Measurements from ENCODE around the gene DUSP18. TPM values are rescaled to one million over a fixed set of nuclear protein-coding genes. Genes with fewer than 3 reads are reported as not detected.

The DUSP18 gene
- total and polyA plus RNA-seq, 2 experiments from 2014 or later = 7.7 to 7.9 TPM

DNA sequence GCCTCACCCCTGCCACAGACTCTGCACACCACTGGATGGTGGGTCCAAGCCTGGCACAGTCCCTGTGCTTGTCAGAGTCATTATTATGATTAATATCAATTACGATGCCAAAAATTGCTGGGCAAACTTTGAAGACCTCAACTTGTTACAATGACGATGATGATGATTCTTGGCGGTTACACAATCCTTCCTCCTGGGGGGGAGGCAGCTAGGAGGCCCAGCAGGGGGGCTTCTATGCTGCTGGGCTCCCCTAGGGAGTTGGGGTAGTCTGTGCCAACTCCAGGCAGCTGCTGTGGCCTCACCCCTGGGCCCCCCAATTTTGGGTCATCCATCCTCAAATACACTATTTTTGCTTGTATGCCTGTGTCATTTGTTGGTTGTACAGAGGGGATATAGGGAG is 20.1 kb downstream of the DUSP18 start:
- no peaks in the 10 kb centered on the region for H3K9me2 ChIP-seq (replicated peaks; ENCODE audit: insufficient read depth)
- H3K4me3 ChIP-seq = no peak overlapping the region
- no peaks in the 10 kb centered on the region for H3K9me3 ChIP-seq (ENCODE audit: low read depth)
- H3K4me2 ChIP-seq = no peak overlapping the region
- no peak for TF ChIP-seq EZH2 (IDR thresholded peaks at IDR 0.05; ENCODE audit: borderline replicate concordance)
- TF ChIP-seq, protein P1, sequence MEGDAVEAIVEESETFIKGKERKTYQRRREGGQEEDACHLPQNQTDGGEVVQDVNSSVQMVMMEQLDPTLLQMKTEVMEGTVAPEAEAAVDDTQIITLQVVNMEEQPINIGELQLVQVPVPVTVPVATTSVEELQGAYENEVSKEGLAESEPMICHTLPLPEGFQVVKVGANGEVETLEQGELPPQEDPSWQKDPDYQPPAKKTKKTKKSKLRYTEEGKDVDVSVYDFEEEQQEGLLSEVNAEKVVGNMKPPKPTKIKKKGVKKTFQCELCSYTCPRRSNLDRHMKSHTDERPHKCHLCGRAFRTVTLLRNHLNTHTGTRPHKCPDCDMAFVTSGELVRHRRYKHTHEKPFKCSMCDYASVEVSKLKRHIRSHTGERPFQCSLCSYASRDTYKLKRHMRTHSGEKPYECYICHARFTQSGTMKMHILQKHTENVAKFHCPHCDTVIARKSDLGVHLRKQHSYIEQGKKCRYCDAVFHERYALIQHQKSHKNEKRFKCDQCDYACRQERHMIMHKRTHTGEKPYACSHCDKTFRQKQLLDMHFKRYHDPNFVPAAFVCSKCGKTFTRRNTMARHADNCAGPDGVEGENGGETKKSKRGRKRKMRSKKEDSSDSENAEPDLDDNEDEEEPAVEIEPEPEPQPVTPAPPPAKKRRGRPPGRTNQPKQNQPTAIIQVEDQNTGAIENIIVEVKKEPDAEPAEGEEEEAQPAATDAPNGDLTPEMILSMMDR (IDR thresholded peaks at IDR 0.05; ENCODE audit: poor library complexity) = no peak
- TF ChIP-seq EZH2phosphoT487 (IDR thresholded peaks at IDR 0.05; ENCODE audit: low read depth, severe bottlenecking, unreplicated experiment) = no peak
- no peaks in the 10 kb centered on the region for H3K79me2 ChIP-seq
- H3K36me3 ChIP-seq (replicated peaks; ENCODE audit: insufficient read depth, low read depth) = no peaks in the 10 kb centered on the region
- no peak overlapping the region for H2AFZ ChIP-seq
- no peaks in the 10 kb centered on the region for H4K20me1 ChIP-seq (ENCODE audit: insufficient read depth, poor library complexity, severe bottlenecking)
- WGBS (ENCODE audit: low lambda C conversion rate, missing lambda C conversion rate) = 90% methylated on average over 3 of the region's 3 CpGs
- peaks cover 5% of the 10 kb centered on the region for H3K4me1 ChIP-seq (ENCODE audit: insufficient read depth)
- DNase-seq (ENCODE audit: low spot score) = no peak
- H3K27ac ChIP-seq = no peak overlapping the region
- no peaks in the 10 kb centered on the region for H3K27me3 ChIP-seq

DNA sequence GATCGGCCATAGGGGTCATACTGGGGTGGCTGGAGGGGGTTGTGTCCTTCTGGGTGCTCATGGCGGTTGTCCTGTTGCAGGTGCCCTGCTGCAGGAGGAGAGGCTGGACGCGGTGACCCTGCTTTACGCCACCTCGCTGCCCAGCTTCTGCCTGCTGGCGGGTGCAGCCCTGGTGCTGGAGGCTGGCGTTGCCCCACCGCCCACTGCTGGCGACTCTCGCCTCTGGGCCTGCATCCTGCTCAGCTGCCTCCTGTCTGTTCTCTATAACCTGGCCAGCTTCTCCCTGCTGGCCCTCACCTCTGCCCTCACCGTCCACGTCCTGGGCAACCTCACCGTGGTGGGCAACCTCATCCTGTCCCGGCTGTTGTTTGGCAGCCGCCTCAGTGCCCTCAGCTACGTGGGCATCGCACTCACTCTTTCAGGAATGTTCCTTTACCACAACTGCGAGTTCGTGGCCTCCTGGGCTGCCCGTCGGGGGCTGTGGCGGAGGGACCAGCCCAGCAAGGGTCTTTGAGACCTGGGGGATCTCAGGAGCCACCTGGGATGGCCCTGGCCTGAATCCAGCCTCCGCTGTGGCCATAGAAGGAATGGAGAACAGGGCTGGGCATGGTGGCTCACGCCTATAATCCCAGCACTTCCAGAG is 21.0 kb downstream of the DUSP18 start:
- H3K4me1 ChIP-seq (ENCODE audit: insufficient read depth) = peaks cover 5% of the 10 kb centered on the region
- no peaks in the 10 kb centered on the region for H3K9me2 ChIP-seq (replicated peaks; ENCODE audit: insufficient read depth)
- no peak overlapping the region for H3K27ac ChIP-seq
- H3K79me2 ChIP-seq = no peaks in the 10 kb centered on the region
- no peaks in the 10 kb centered on the region for H3K36me3 ChIP-seq (replicated peaks; ENCODE audit: insufficient read depth, low read depth)
- H4K20me1 ChIP-seq (ENCODE audit: insufficient read depth, poor library complexity, severe bottlenecking) = no peaks in the 10 kb centered on the region
- no peak for DNase-seq (ENCODE audit: low spot score)
- H3K4me3 ChIP-seq = no peak overlapping the region
- 95% methylated on average over 25 of the region's 25 CpGs for WGBS (ENCODE audit: low lambda C conversion rate, missing lambda C conversion rate)
- no peak overlapping the region for H3K4me2 ChIP-seq
- no peaks in the 10 kb centered on the region for H3K9me3 ChIP-seq (ENCODE audit: low read depth)
- TF ChIP-seq EZH2 (IDR thresholded peaks at IDR 0.05; ENCODE audit: borderline replicate concordance) (no peak), EZH2phosphoT487 (IDR thresholded peaks at IDR 0.05; ENCODE audit: low read depth, severe bottlenecking, unreplicated experiment) (no peak)
- TF ChIP-seq, protein P1 (IDR thresholded peaks at IDR 0.05; ENCODE audit: poor library complexity) = no peak
- H2AFZ ChIP-seq = no peak overlapping the region
- H3K27me3 ChIP-seq = no peaks in the 10 kb centered on the region

DNA sequence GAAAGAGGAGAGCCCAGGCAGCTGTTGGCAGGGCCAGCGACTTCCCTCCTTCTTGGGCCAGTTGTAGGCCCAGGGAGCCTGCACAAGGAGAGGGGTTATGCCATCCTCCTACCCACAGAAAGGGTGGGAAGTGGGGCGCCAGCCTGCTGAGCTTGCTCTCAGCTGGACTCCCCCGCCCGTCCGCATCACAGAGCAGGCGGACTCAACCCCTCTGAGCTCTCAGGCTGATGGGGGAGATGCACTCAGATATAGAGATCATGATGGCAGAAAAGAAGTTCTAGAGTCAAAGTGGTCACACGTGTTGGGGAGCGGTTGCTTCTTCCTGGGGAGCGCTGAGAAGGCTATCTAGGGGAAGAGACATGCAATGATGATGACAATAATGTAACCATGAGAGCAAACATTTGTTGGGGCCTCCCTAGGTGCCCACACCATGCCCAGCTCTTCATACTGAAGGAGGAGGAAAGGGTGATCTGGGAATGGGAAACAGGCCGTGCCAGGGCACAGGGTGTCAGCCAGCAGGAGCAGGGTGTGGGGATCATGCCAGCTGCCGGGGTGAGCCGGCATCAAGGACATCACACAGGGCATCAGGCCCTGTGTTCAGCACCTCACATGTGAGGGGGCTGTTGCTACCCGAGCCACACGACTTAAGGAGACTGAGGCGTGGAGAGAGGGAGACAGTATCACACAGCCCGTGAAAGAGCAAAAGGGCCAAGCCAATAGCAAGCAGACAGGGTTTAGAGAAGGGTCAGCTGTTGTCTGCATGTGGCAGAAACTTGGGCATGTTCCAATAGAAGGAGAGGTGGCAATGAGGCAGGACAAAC is 24.4 kb downstream of the DUSP18 start:
- Histone ChIP-seq H4K20me1 (ENCODE audit: insufficient read depth, poor library complexity, severe bottlenecking) (no peaks in the 10 kb centered on the region), H3K36me3 (replicated peaks; ENCODE audit: insufficient read depth, low read depth) (no peaks in the 10 kb centered on the region), H3K79me2 (no peaks in the 10 kb centered on the region), H2AFZ (no peak overlapping the region), H3K27ac (no peak overlapping the region), H3K27me3 (no peaks in the 10 kb centered on the region), H3K9me3 (ENCODE audit: low read depth) (no peaks in the 10 kb centered on the region), H3K9me2 (replicated peaks; ENCODE audit: insufficient read depth) (no peaks in the 10 kb centered on the region), H3K4me2 (no peak overlapping the region), H3K4me1 (ENCODE audit: insufficient read depth) (no peaks in the 10 kb centered on the region), H3K4me3 (no peak overlapping the region)
- WGBS (ENCODE audit: low lambda C conversion rate, missing lambda C conversion rate) = 94% methylated on average over 16 of the region's 16 CpGs
- TF ChIP-seq, protein P1 (IDR thresholded peaks at IDR 0.05; ENCODE audit: poor library complexity) = no peak
- no peak for TF ChIP-seq EZH2 (IDR thresholded peaks at IDR 0.05; ENCODE audit: borderline replicate concordance)
- no peak for TF ChIP-seq EZH2phosphoT487 (IDR thresholded peaks at IDR 0.05; ENCODE audit: low read depth, severe bottlenecking, unreplicated experiment)
- DNase-seq (ENCODE audit: low spot score) = no peak

Measured in hepatocyte (in vitro differentiated cells).